HG03558 (cell line): ENCODE data around the gene RANBP3.

Source experiments
- ATAC-seq: cut with Tn5 transposase; IDR thresholded peaks from one replicate; pipeline ENCODE4 v1.9.1; 2021; ENCODE audit warnings: moderate number of reproducible peaks; ENCODE audit not compliant: unreplicated experiment; ENCODE audit errors: extremely low read depth

Gene RANBP3

DNA sequence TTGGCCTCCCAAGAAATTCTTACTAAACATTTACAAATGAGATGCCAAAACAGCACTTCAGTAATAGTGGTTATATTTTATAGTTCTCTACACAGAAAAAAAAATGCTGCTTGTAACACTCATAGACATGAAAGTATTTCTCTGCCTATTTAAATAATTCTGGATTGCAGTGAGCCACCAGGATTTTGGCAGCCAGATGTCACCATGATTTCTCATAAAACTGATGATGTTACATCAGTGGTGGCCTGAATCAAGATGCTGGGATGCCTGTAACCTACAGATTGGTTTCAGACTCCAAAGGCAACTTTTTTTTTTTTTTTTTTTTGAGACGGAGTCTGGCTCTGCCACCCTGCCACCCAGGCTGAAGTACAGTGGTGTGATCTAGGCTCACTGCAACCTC is 66.6 kb downstream of the RANBP3 start:
- ATAC-seq, result no peak

DNA sequence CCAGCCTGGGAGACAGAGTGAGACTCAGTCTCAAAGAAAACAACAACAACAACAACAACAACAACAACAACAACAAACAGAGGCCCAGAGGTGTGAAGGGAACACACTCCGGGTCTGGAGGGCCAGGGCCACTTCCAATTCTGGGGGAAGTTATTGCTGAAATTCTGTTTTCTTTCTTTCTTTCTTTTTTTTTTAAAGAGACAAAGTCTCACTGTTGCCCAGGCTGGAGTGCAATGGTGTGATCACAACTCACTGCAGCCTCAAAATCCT is 67.4 kb downstream of the RANBP3 start:
- ATAC-seq, result no peak

DNA sequence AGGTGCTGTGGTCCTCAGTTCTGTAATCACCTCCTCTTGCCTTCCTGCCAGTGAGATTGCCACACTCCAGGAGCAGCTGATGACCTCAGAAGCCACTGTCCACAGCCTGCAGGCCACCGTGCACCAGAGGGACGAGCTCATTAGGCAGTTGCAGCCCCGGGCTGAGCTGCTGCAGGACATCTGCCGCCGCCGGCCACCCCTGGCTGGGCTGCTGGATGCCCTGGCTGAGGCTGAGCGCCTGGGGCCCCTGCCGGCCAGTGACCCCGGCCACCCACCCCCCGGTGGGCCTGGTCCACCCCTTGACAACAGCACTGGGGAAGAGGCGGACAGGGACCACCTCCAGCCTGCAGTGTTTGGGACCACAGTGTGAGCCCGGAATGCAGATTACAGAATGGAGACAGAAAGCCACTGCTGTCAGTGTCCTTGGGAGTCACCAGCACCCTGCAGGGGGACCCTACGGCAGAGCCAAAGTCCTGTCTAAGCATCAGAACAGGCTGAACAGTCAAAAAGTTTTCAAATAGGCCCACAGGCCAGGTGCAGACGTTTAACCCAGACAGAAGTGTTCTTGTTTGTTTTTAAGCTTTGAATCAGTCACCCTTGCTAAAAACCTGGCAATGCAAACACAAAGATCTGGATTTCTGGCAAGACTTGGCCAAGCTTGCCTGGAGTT is 69.0 kb downstream of the RANBP3 start:
- ATAC-seq, result no peak

DNA sequence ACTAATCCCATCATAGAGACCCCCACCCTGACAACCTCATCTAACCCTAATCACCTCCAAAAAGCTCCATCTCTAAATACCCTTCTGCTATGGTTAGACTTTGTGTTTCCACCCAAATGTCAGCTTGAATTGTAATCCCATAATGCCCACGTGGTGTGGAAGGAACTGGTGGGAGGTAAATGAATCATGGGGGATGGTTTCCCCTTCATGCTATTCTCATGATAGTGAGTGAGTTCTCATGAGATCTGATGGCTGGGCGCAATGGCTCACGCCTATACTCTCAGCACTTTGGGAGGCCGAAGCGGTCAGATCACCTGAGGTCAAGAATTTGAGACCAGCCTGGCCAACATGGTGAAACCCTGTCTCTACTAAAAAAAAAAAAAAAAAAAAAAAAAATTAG is 70.7 kb downstream of the RANBP3 start:
- ATAC-seq, result no peak

DNA sequence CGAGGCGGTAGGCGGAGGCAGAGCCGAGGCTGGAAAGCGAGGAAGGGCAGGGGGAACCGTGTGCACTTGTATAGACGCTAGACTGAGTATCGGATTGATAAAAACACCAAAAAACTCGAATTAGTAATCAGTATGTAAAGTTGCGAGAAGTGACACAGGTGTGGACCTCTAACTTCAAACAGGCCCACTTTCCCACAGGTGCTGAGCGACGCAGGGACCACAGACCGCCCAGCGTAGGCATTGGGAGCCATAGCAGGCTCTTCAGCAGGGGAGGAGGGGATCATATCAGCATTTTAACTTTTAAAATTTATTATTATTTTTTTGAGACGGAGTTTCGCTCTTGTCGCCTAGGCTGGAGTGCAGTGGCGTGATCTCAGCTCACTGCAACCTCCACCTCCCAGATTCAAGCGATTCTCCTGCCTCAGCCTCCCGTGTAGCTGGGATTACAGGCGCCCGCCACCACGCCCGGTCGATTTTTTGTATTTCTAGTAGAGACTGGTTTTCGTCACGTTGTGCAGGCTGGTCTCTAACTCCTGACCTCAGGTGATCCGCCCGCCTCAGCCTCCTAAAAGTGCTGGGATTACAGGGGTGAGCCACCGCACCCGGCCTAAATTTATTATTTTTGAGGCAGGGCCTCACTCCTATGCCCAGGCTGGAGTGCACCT is 72.7 kb downstream of the RANBP3 start:
- ATAC-seq, result no peak

DNA sequence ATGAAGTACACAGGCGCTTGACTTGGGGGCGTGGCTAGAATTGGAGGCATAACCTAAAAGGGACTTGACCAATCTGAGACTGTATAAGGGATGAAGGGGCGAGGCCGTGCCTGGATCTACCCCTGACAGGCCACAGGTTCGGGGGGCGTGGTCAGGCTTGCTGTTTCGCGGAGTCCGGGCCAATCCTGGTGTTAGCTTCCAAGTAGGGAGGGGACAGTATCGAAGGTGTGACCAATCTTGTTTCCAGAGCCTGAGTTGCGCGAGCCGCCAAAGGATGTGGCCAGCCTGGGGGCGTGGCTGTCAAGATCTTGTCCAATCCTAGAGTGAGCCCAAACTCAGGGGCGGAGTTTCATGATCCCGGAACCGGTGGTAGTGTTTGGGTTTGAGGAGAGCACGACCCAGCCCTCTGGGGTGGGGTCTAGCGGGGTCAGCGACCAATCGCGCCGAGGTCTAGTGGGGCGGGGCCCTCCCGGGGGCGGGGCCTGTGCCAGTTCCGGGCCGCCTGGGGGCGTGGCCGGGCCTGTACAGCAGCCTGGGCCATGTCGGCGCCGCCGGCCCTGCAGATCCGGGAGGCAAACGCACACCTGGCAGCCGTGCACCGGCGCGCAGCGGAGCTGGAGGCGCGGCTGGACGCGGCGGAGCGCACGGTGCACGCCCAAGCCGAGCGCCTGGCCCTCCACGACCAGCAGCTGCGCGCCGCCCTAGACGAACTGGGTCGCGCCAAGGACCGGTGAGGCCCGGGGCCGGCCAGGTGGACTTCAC is 73.4 kb downstream of the RANBP3 start, which contains the start of gene VMAC:
TSS of gene VMAC (plus strand) at position 521 of the 762 bp plus-strand sequence. CDS start at position 540, 19 bp downstream.
- ATAC-seq, result peak; percentile 66

DNA sequence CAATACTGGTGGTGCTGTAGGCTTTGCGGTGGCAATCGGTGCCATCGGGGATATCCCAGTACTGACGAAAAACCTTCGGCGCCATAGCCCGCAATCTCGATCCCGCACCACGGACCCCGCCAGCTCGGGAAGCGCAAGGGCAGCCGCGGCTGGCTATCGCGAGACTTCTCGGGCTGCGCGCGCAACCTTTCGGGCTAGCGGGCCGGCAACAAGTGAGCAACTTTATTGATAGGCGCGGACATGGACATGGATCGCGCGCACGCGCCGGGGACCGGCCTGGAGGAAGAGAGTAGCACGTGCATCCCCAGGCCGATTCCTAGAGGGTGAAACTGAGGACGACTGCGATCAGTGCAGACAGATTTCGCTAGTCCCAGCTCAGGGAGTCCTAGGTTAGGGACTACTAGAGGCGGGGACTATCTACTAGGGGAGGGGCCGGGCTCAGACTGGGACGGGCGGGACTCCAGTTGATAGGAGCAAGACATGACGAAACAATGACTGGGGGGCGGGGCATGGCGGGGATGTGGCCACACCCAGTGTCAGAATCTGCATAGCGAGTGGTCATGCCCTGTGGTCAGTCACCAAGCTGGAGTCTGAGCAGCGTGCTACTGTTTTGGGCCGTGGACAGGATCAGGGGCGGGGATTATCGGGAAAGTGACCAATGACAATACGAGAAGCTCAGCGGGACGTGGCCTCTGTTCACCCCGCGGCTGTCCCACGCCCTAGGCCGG is 74.2 kb downstream of the RANBP3 start, which contains the start of gene NDUFA11:
TSS of gene NDUFA11 (minus strand) at position 167 of the 728 bp plus-strand sequence. CDS start at position 85, 82 bp downstream.
- ATAC-seq, result peak; percentile 11

DNA sequence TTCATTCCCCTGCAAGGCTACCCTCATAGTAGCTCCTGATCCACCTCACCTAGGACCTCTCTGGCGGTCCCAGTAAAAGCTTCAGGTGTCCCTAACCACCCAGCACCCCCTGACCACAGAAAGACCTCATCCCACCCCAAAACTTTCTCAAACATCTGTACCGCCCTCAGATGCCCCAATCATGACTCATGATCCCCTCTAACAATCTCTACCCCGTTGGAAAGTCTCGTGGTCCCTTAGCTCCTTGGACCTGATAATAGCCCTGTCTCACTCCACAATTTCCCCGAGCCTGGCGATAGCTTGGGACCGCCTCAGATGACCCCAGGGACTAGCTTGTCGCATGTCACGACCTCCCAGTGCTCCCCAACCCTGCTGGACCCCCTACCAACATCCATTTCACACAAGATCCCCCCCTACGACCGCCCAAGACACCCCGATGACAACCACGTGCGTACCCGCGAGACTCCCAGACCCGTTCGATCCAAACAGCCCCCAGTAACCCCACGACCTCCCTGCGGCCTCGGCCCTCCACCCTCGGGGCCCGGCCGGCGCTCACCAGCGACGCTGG is 74.8 kb downstream of the RANBP3 start:
- ATAC-seq, result no peak

DNA sequence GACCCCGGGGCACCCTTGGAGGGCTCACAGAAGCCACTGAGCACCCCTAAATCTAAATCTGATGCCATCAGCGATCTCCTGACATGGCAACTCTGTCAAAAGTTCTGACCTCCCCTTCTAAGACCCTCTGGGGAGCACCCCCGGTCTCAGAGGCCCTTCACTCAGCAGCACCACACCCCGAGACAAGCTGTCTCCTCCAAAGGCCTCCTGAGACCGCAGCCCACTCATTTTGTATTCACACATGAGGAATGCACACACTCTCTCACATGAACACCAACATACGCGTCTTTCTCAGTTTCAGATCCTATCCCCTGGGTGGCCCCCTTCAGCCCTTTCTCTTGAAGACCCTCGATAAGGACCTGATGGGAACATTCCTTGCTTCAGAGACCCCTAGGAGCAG is 77.0 kb downstream of the RANBP3 start:
- no peak for ATAC-seq

DNA sequence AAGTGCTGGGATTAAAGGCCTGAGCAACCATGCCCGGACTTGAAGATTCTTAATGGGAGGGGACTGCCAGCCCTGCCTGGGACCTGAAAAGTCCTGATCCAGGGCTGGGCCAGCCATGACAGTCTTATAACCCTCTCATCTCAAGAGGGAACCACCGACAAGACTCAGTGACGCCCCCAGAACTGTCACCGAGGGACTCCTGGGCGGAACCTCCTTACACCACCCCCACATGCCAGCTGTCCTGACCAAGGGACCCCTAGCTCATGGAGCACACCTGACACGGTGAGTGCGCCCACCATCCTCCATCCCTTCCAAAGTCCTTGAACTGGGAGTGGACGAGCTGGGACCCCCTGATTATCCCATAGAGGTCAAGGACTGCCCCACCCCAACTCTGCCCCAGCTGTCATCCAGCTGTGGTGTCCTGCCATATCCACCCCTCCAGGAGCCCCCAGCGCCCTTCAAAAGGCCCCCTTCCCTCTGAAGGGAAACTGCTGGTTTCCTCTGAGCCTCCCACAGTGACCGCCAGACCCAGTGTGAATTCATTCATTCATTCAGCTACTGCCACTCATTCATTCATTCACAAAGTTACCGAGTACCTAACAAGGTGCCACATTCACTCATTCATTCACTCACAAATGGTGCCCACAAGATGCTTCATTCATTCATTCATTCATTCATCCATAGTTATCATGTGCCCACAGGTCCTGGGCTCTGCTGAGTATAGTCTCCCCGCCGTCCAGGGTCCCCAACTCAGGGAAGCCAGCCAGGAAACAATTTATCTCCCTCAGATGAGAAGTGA is 78.0 kb downstream of the RANBP3 start:
- no peak for ATAC-seq

DNA sequence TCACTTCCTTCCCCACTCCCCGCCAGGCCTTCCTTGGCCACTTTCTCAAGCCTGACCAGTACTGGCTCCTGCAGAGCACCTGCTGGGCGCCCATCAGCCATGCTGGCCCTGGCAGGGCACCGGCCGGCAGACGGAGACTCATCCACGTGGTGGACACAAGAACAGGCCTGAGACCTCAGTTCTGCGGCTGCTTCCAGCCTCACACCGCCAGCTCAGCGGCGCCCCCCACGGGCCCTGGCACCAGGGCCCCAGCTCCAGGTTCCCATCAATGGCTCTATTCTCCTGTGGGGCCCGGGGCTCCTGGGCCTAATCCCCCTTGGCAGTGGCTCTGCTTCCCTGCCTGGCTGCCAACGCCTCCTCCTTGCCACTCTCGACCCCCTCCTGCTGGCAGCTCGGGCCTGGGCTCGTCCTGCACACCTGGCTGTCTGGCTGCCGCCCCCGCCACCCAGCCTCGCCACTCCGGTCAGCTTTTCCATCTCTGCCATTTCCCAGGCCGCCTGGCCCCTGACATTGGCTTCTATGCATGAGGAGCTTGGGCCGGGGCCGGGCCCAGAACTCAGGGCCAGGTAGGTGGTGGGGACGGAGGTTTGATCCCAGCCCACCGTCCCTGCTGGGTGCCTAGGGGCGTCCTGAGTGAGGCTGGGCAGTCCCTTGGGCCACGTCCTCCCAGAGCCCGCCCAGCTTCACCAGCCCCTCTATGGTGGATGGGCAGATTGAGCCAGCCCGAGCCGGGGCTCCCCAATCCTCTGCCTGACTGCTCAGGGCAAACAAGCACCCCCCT is 80.6 kb downstream of the RANBP3 start:
- no peak for ATAC-seq

DNA sequence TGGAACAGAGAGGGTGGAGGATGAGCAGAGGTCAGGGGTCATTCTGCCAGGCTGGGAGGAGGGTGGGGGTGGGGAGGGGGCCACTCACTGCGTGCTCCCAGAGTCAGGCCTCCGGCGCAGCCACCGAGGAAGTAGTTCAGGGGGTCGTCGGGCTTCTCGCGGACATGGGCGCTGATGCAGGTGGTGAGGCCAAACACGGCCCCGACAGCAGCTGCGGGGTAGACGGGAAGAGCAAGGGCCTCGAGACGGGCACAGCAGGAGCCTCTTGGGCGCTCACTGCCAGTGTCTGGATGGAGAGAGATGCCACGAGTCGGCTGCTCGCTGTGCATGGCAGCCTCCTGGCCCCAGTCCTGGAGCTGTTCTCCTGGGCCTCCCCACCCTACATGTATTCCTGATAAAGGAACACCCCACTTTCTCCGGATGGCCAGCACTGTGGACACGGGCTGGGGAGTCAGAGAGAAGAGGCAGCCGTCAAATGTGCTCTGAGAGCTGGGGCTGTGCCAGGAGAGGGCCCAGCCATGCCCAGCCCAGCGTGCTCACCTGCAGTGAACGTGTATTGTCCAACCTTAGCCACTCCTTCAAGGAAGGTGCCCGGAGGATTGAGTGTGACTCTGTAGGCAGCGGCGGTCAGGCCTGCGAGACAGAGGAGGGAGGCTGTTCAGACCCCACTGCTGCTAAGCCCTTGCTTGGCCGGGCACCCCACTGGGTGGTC is 81.4 kb downstream of the RANBP3 start:
- no peak for ATAC-seq

DNA sequence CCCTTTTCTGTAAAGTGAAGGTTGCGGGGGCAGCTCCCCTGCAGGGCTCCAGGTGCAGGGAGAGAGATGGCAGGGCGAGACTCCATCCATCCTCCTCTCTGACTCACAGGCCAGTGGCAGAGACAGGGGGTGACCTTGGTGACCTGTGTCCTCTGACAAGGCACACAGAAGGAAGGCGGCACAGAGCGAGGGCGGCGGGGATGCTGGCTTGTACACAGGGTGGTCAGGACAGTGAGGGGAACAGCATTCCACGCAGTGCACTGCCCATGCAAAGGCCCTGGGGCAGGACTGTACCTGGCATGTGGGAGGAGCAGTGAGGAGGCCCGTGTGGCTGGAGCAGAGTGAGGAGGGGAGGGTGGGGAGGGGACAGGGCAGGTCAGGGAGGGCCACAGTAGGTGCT is 82.0 kb downstream of the RANBP3 start:
- no peak for ATAC-seq

DNA sequence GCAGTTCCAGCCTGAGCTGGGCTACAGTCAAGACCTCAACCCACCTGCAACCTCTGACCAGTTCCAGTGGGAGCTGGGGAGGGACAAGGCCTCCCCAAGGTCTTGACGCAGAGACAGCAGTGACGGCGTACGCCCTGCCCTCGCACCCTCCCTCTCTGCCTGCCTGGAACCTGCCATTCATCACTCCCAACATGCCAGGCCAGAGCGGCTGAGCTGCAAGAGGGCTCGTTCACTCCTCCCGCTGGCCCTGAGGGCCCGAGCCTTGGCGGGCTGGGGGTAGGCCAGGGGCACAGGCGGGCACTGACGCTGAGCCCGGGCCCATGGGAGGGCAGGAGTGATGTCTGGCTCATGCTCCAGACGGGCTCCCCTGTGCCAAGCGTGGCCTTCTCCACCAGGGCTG is 82.5 kb downstream of the RANBP3 start:
- no peak for ATAC-seq

DNA sequence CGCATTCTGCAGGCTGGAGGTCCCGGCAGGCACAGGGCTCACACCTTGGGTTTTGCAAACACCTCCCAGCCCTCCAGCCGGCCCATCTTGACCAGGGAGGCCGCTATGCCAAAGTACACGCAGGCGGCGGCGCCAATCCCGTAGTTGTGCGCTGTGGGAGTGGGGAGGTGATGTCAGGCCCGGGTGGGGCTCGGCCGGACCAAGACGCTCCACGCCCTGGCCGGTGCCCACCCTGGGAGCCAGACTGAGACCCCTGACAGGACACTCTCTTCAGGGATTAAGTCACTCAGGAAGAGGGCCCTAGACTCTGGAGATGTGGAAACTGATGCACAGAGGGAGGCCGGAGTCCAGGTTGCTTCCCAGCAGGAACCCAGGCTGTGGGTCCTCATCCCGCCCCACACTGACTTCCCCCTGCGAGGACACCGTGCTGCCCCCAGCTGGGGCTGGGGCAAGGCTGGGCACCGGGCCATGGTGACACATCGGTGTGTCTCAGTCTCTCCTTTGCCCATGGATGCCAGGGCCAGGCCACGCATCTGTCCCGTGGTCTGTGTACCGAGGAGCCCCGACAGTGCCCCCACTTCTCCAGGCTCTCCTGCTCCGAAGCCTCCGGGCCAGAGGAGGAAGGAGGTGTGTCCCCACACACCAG is 83.1 kb downstream of the RANBP3 start:
- no peak for ATAC-seq

DNA sequence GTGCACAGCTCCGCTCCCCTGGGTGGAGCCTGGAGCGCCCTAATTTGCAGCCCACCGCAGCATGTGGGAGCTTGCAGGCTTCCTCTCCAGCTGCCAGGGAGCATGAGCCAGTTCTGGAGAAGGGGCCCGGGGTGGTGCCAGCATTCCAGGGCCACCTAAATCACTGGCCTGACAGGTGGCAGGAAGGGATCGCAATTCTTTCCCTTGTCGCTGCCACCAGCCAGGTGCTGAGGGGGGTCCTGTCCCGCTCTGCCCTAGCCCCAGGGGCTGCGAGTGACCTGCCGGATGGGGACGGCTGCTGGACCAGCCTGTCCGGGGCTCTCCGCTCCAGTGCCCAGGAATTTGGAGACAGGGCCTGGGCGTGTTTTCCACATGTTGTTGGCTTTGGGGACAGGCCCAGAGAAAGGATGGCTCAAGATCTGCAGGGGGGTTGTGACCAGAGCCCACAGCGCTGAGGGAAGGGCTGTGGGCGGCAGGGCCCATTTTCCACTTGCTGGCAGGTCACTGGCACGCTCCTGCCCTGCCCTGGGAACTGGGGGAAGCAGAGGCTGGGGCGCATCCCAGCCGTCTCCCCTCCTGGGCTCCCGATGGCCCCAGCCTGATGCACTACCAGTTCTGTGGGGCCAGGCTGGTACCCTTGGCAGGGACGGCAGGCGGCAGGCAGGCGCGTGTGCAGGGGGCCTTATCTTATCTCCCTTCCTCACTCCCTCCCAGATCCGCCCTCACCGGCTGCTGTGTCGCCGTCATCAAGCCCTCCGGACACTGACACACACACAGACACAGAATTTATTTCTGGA is 83.8 kb downstream of the RANBP3 start:
- ATAC-seq, result no peak

DNA sequence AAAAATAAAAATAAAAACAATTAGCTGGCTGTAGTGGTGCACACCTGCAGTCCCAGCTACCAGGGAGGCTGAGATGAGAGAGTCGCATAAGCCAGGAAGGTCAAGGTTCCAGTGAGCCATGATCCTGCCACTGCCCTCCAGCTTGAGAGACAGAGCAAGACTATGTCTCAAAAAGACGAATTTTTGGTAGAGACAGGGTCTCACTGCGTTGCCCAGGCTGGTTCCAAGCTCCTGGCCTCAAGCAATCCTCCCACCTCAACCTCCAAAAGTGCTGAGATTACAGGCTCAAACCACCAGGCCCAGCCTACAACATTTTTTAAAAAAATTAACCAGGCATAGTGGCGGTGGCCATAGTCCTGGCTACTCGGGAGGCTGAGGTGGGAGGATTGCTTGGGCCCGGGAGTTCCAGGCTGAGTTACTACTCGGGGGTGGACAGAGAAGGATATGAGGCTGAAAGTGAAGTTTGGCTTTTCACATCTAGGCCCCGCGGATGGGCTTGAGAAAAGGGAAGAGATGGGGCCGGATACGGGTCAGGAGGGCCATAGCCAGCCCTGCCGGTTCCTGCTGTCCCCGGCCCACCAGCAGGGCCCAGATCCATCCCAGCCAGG is 84.5 kb downstream of the RANBP3 start:
- no peak for ATAC-seq
